Tibial nerve (tissue), 3 donors: ENCODE results near the gene CALD1.

ENCODE experiments used
- CTCF ChIP-seq, 5 experiments: fragments of 200-600 bp in 3 of 5; fragments of 450-650 bp in 2 of 5; sonication (generic) in 3 of 5; IDR thresholded peaks; one replicate each; pipeline ENCODE4 v1.5.1; 2016 to 2019; ENCODE audit warnings: antibody characterized with exemption in 5 of 5, mild to moderate bottlenecking in 3 of 5, moderate library complexity in 2 of 5
- POLR2A ChIP-seq, 2 donors: fragments of 450-650 bp; IDR thresholded peaks; one replicate each; pipeline ENCODE4 v1.6.1; 2017; ENCODE audit warnings: antibody characterized with exemption in 2 of 2, mild to moderate bottlenecking in 2 of 2, moderate library complexity in 2 of 2

GRCh38 chr7:134954197-134955082 lies 175.0 kb downstream of the CALD1 start:
- TF ChIP-seq CTCF (IDR thresholded peaks at IDR 0.05) = peak; percentile 42 to 70 (median 52)
- TF ChIP-seq POLR2A (IDR thresholded peaks at IDR 0.05) = no peak
